C1 segment of cervical spinal cord (tissue), 14 donors: Measurements from ENCODE around the gene PRKCE.
A peak's percentile ranks its signal among the peaks of the same experiment; 100 is the strongest.
"Not testable (repeated sequence)": the region's sequence is repeated elsewhere in the genome, so short reads cannot be mapped to it uniquely, and the experiment has no call there.

Source experiments
- DNase-seq, 14 donors: peaks; one replicate each; lab custom pipeline; 2025; lab: John Stamatoyannopoulos, UW

Gene PRKCE

DNA sequence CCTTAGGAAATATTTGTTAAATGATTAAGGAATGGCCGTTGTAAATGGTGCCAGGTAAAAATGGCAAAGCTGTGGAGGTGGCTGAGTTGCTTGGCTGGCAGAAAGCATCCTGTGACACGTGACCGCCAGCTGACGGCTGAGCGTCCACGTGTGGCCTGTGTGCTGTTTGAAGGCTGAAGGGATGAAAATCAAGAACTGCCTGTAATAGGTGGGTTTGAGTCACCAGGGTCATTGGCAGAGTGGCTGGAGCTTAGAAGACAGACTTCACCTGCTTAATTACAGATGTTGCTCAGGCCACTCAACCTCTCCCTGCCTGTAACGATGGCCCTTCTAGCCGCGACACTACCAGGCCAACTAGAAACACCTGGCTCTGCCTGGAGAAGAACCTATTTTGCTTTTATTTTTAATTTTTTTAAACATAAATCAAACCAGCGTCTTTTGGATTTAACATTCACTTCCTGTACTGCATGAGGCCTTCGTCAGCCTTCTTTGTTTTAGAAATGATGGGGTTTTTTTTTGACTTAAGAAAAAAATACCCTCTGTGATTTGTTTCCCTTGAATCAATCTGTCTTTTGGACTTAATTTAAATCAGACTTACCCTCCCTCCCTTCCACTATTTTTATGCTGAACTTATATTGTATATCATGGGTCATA lies 206.5 kb downstream of the PRKCE start:
- no peak for DNase-seq

DNA sequence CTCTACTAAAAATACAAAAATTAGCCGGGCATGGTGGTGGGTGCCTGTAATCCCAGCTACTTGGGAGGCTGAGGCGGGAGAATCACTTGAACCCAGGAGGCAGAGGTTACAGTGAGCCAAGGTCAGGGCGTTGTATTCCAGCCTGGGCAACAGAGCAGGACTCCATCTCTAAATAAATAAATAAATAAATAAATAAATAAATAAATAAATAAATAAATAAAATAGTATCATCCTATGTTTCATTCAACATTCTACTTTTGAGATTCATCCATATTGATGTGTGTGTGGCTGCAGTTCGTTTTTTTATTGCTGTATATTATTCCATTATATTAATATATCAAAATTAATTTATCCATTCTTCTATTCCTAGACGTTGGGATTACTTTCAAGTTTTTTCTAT lies 207.4 kb downstream of the PRKCE start:
- not testable (repeated sequence) for DNase-seq

DNA sequence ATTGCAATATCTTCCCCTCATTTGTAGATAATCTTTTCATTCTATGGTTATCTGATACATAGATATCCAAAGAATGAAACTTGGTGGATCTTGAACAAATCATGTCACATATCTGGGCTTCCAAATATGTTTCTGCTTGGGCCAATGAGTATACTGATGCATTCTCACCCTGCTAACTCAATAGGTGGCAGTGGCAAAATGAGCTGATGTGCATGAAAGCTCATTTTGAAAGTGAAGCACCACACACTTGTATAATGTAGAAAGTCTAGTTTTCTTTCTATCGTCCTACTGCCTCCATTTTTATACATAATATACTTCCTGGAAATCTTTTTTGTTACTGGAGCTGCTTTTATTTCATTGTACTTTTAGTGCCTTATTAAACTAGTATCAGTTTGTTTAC lies 208.2 kb downstream of the PRKCE start:
- DNase-seq: no peak

DNA sequence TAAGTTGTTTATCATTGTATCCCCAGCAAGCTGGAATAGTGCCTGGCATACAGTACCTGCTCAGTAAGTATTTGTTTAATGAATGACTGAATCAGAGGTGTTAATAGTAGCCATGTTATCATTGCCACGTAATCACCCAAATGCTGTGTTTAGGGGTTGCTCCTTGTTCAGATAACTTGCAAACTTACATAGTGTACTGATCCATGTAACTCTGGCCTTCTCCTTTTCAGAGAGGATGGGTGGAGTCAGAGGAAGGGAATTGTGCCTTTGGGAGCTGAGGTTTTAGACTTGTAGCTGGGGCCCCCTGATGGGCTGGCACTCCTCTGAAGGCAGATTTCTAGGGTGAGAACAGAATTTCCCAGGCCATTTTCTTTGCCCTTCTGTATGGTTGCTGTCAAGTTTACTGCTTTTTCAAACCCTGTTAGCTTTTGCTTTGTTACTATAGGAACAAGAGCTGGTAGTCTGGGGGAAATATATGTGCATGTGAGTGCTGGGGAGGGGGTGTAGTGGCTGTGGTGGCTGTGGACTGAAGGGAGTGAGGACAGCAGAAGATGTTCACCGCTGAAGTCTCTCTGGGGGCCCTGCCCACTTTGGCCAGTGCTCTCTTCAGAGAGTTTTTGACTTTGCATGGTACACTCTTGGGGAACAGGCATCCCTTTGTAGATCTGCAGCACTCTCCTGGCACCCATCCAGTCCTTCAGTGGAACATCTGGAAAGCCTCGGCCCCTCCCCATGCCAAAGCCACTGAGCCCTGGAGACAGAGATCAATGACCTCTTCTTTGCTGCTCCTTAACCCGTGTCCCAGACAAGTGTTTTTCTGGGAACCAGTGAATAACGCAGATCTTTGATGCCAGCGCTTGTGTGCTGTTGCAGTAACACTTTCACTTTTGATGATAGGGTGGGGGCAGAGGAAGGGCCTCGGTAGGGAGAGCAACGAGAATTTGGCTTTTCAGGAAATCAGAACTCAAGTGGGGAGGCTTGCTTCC lies 209.0 kb downstream of the PRKCE start:
- DNase-seq: peak in 11 of 14 donors; percentile 14 to 82 (median 49)

DNA sequence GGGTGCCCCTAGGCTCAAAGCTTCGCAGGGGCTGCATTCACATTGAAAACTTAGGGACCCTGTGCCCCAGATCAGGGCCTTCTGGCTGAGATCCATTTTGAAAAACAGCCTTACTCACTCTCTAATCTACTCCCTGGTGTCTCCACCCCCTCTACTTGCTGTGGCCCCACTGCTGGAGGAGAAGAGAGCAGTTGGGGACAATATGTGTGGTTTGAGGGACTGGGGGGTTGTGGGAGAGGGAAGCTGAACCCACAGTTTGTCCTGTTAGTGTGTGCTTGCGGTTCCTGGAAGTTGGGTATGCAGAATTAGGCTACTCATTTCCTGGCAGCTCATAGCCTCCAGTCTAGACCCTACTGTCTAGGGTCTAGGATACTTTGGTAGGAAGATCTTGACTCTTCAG lies 211.4 kb downstream of the PRKCE start:
- DNase-seq: no peak

DNA sequence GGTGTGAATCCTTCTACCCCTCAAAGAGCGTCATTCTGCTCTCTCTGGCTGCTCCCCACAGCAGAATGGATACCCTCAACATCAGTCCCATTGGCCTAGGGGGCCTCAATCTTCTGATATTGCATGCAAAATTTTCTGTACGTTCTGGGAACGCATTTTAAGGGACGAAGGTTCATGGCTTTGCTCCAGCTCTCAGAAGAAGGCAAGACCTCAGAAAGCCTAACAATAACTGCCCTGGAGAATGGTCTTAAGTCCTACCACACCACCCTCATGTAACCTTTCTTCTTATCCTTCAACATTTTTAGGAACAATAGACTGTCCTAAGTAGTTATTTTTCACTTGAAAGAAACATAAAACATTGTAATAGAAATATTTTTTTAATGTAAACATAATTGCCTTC lies 212.6 kb downstream of the PRKCE start:
- DNase-seq: no peak

DNA sequence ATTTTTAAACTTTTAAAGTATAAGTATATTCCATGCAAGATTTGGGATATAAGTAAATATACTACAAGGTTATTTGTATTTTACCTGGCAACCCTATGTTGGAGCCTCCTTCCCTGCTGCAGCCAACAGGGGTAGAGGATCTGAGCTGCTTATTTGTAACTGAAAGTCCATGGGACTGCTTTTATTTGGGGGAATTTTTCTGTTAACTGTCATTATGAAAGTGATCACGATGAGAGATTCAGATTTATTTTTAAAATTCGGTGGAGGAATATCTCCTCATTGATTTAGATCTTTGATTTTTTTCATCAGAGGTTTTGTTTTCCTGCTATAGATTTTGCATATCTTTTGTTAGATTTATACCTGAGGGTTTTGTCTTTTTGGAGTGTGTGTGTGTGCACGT lies 215.9 kb downstream of the PRKCE start:
- no peak for DNase-seq

DNA sequence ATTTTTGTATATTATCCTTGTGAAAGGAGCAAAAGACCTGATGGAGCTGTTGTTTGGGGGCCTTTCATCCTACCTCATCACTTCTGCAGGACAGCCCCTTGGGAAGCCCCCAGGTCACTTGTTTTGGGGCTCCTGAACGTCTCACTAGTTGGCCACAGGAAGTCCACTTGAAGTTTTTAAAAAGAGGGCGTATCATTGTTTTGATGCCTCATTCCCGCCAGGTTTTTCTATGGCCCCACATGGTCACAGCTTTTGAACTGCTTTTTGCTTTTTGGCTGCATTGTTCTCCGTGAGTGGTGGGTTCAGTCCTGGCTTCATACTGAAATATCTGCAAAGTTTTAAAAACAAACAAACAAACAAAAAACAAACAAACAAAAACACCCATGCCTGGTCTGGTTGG lies 216.3 kb downstream of the PRKCE start:
- DNase-seq: no peak

DNA sequence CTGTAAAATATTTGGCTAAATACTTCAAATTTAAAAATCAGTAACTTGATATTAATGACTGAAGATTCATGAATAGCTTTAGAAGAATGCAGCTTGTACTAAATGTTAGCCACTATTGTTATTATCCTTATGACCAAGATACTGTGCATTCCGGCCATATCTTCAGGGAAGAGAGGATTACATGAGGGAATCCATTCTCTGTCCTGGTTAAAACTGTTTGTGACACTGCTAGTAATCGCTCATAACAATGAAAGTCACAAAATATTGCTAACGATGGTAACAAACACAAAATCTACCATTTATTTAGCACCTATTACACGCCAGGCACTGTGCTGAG lies 217.7 kb downstream of the PRKCE start:
- DNase-seq: no peak

DNA sequence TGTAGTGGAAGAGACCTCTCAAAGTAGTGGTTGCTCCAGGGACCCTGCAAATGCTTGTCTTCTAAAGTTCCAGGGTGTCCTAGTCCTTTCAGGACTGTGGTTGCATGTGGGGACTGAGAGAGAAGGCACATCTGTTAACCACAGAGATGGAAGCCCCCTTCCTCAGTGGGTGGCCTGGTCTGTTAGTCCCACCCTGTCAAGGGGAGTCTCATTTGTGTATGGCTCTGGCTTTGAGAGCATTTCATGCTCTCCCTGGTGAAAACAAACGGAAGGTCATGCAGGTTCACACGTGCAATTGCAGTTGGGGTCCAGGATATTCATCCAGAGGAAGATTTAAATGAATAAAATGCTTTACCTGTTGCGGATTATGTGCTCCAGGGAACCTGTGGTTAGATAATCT lies 219.6 kb downstream of the PRKCE start:
- DNase-seq: no peak

DNA sequence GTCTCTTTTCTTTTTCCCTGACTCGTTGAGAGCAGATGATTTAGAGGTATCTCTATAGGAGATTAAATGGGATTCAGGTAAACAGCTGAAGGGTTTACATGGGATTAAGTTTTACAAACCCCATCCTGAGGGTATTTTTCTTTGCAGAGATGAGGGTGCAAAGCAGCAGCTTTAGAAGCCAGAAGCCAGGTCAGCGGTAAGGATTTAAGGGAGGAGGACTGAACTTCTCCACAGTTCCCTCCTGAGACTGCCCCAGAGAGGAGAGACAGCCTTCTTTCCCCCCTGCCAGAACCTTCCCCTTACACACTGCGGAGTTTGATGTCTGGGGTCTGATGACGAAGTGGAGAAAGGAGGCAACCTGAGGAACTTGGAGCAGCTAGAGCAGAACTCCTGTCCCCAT lies 220.1 kb downstream of the PRKCE start:
- DNase-seq: no peak

DNA sequence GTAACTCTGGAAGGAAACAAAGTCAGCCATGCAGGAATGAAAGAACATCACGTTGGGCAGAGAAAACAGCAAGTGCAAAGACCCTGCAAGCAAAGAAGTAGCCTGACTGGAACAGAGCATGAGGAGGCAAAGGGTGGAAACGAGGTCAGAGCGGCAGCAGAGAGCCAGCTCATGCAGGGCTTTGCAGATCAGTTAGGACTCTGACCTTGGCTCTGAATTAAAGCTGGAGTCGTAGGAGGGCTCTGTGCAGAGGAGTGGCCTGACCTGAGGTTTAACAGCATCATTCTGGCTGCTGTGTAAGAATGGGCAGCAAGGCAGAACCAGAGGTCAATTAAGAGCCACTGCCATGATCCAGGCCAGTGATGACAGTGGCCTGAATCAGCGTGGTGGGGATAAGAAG lies 220.7 kb downstream of the PRKCE start:
- DNase-seq: no peak

DNA sequence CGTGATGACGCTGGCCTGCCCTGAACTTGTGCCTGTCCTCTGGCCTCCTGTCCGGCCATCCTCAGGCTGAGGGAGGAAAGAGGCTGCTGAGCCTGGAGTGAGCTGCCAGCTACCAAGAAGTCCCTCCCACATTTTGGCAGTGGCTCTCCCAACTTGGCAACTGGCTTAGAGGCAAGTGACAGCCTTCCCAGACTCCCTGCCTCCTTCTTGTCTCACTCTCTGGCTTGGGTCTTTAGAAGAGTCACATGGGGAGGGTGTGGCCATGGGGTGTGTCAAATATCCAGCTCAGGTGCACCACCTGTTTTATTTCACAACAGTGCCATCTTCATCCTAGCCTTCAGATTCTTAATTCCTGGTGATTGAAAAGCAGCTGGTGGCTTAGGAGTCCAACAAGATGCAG lies 222.9 kb downstream of the PRKCE start:
- DNase-seq: peak in 6 of 14 donors; percentile 16 to 77 (median 46)

DNA sequence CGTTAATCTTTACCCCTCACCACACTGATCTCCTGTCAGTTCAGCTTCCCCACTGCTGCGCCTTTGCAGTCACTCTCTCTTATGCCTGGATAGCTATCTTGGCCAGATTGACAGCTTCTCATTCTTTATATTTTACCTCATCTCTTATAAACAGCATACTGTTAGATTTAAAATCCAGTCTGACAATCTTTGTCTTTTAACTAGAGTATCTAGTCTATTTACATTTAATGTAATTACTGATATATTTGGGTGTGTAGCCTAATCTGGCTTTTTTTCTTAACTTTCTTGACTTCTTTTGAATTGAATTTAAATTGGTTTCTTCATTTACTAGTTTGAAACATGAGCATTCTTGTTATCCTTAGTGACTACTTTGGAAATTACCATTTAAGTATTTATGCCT lies 225.1 kb downstream of the PRKCE start:
- DNase-seq: no peak

DNA sequence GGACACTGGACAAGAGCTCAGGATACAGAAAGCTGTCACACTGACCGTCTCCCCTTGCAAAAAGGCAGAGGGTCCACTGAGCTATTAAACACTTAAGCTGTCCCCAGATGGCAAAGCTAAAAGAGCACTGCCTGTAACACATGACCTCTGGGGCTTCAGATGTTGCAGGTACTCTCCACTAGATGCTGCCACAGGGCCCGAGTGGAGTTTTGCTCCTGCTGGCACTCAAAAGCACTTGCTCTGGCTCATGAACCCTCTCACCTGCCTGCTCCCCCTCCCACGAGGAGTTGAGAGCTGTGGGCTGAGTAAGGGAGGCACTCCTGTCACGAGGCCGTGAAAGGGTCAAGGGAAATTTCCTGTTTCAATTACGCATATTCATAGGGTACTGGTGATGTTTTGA lies 227.9 kb downstream of the PRKCE start:
- no peak for DNase-seq

DNA sequence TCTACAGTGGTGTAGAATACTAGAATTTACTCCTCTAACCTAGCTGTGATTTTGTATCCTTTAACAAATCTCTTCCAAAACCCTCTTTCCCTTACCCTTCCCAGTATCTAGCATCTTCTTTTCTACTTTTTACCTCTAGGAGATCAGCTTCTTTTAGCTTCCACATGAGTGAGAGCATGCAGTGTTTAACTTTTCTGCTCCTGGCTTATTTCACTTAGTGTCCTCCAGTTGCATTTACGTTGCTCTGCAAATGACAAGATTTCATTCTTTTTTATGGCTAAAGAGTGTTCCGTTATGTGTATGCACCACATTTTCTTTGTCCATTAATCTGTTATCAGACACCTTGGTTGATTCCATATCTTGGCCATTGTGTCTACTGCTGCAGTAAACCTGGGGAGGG lies 228.5 kb downstream of the PRKCE start:
- no peak for DNase-seq

DNA sequence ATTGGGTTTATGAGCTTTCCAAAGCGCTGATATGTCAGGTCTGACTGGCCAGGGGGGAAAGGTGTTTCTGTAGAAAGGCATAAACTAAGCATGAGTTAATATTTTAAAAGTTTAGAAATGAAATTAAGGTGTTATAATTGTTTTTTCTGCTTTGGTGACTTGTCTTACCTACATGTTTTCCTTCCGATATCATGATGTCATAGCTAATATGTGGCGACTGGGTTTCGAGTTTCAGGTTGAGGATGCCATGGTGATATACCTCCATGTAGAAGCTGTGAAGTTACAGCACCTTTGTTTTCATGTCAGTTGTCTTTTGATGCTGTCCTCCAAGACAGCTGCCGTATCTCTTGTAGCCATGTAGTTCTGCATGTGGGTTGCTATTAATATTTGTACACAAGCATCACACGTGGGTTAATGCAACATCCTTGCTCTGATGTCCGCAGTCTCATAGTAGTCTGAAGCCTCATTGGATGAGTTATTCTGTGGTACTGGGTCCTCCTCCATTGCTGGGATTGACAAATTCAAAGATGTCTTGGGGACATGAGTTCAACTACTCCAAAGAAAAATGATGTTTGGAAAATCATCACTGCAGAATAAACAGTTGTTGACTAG lies 230.6 kb downstream of the PRKCE start:
- no peak for DNase-seq

DNA sequence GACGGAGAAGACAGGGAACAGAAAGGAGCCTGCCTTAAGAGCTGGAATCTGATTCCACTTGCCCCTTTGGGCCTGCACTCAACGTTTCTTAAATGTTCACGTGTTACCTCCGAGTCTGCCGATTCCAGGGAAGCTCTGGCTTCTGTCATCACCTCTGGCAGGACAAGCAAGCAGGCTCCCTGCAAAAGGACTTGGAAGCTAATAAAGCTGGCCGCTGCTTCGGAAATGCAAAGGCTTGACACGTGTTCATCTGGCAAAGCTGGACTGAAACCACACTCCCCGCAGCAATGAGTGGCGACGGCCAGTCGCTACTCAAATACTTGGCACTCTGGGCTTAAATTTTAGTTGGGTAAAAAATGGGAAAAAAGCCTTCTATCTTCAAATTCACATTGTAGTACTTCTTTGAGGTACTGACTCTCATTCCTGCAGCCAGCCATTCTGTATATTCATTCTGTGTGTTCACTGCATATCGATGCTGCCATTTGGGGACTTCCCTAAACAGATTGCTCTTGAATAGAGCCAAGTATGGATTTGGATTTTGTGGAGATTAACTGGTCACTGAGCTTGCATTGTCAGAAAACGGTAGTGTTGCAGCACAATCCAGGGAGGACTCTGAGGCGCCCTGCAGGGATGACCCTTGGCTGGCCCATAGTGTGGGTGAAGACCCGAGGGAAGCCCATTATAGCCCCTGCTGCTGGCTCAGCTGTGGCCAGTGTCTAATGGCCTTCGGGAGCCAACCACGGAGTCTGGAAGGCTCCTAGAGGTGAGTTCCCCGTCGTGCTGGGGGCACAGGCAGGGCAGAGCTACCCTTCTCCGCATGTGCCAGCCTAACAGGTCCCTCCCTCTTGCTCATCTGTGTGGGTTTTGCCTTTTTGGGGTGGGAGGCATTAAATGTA lies 231.5 kb downstream of the PRKCE start:
- peak in 1 of 14 donors; percentile 71 for DNase-seq

DNA sequence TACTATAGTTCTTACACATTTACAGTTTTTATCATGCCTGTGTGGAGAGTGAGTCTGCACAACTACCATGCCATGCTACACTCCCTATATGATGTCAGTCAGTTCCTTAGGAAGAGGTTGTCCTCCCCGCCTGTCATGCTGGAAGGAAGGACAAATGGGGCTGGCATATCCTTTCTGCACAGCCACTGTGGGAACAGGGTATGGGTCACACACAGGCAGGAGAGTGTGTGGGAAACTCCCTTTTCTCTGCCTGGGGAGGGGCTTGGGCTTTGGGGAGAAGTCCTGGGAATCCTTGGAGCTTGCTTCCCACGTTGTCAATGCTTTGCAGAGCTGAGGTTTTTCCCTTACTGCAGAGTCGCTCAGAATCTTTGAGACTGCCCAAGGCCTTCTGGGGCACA lies 232.1 kb downstream of the PRKCE start:
- DNase-seq: no peak

DNA sequence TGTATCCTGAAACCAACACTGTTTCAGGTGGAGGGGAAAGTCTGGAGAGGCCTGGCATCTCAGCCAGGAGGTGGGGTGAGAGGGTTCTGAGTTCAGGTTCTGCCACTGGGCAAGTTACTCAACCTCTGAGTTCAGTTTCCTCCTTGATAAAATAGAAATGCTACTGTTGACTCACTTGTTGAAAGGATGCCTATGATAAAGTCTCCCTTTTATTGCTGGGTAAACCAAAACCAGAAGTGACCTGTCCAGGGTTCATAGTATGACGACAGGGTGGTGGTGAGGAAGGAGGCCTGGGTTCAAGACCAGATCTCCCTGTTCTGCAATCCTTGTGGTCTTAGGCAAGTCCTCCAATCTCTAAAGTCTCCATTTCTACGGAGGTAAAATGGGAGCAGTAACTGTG lies 232.7 kb downstream of the PRKCE start:
- DNase-seq: no peak

DNA sequence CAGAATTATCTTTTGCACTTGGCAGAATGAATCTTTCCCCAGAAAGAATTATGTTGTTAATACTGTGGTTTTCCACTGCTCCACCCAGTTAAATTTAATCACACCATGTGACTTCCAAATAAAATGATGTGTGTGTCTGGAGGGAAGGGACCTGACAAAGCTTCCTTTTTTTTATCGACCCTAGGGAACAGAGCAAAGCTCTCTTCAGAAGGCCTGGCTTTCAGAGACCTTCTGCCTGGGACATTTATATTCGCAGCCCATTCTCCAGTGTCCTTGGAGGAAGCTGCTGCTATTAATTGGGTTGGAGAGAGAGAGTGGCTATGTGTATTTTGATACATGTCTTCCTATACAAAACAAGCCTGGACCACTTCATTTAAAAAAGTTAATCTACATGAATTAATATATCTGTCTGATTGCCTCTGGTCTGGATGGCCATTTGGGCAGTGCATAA lies 233.7 kb downstream of the PRKCE start:
- DNase-seq: peak in 1 of 14 donors; percentile 13
